Measurements from ENCODE around the gene LINGO3. TPM values are rescaled to one million over a fixed set of nuclear protein-coding genes. Genes with fewer than 3 reads are reported as not detected.

Gene LINGO3
- total and polyA plus RNA-seq, 2 donors (not counting 3 experiments of a cell fraction or from before 2014, with no cell fraction given): not detected

GRCh38 chr19:2311093-2311492, 3.1 kb upstream of the LINGO3 start:
- DNase-seq (ENCODE audit: low read depth, low spot score) (no peak), FAIRE-seq (no peak)
- Histone ChIP-seq H4K20me1 (replicated peaks; ENCODE audit: control insufficient read depth, extremely low read depth, insufficient read depth, low read length) (no peaks in the 10 kb centered on the region), H3K79me2 (ENCODE audit: control insufficient read depth, insufficient read depth, low read length) (no peaks in the 10 kb centered on the region), H3K36me3 (ENCODE audit: control insufficient read depth in 2 of 2, extremely low read depth in 1 of 2, insufficient read depth in 2 of 2, low read length in 2 of 2) (no peaks in the 10 kb centered on the region), H3K4me3 (replicated peaks in 1 of 3; ENCODE audit: insufficient read depth in 1 of 3, low read depth in 1 of 3, low read length in 3 of 3) (no peak overlapping the region), H3K4me1 (ENCODE audit: control insufficient read depth, extremely low read depth, insufficient read depth, low read length) (no peaks in the 10 kb centered on the region), H3K27ac (ENCODE audit: insufficient read depth, low read depth, low read length) (no peak overlapping the region), H2AFZ (ENCODE audit: low read depth, low read length) (no peak overlapping the region), H3K4me2 (ENCODE audit: insufficient read depth, low read length) (no peak overlapping the region), H3K9me3 (replicated peaks; ENCODE audit: control insufficient read depth, insufficient read depth, low read length) (peaks cover 2% of the 10 kb centered on the region), H3K9ac (replicated peaks; ENCODE audit: extremely low read depth, insufficient read depth, low read length) (no peak overlapping the region), H3K27me3 (ENCODE audit: control insufficient read depth in 2 of 2, insufficient read depth in 2 of 2, low read length in 2 of 2) (peaks cover 10 to 31% of the 10 kb centered on the region in 2 experiments), H3K9me1 (replicated peaks; ENCODE audit: control insufficient read depth, extremely low read depth, insufficient read depth, low read length) (no peaks in the 10 kb centered on the region)
- intact Hi-C loops (cut with micrococcal nuclease) (loop anchor here (10.0 kb wide), 1 partner anchor 376 kb away; no protein-coding TSS in a partner anchor), dilution Hi-C loops (cut with MboI; ENCODE audit: extremely low pct_ligation_motif_present, low sequenced_read_pairs) (no loop called here)
- ChIA-PET POLR2A (no interaction called here), CTCF (interaction anchor here (1.4 kb wide), 1 partner anchor 17 kb away, joined by 5 read pairs; the partner anchor contains the start of gene LSM7)
- TF ChIP-seq CTCF (IDR thresholded peaks at IDR 0.05; ENCODE audit: extremely low read depth in 1 of 2, insufficient read depth in 1 of 2, low read depth in 1 of 2, low read length in 2 of 2): no peak
- no peak for TF ChIP-seq MYC (IDR thresholded peaks at IDR 0.05; ENCODE audit: low read depth, low read length)
- no peak for TF ChIP-seq EZH2 (IDR thresholded peaks at IDR 0.05; ENCODE audit: borderline replicate concordance, low read depth, low read length, severe bottlenecking)
- no peak for TF ChIP-seq FOS (IDR thresholded peaks at IDR 0.05; ENCODE audit: borderline replicate concordance, insufficient read depth, low read length)
- no peak for TF ChIP-seq MAX (IDR thresholded peaks at IDR 0.05; ENCODE audit: insufficient read depth, insufficient read length)
- TF ChIP-seq POLR2AphosphoS5 (IDR thresholded peaks at IDR 0.05; ENCODE audit: insufficient read depth, low read depth, low read length): no peak
- no peak for TF ChIP-seq POLR2A (IDR thresholded peaks at IDR 0.05; ENCODE audit: low read depth, low read length)
- no peak for TF ChIP-seq GATA2 (IDR thresholded peaks at IDR 0.05; ENCODE audit: insufficient read depth, insufficient read length, low read depth, low read length)
- TF ChIP-seq JUN (IDR thresholded peaks at IDR 0.05; ENCODE audit: borderline replicate concordance, insufficient read depth, insufficient read length, low read depth): no peak
- no TSS peak for BruUV-seq (replicated peaks)

Data from endothelial cell of umbilical vein (primary cell).